Mucosa of descending colon (tissue), 3 donors: ENCODE results near the gene ALX3. TPM values are rescaled to one million over a fixed set of nuclear protein-coding genes. Genes with fewer than 3 reads are reported as not detected.

Experiments used
- ATAC-seq: fragments of 200-7000 bp; cut with Tn5 transposase; one replicate; pipeline ENCODE4 v1.9.1; 2020; ENCODE audit warnings: mild to moderate bottlenecking, moderate library complexity
- DNase-seq, 3 donors: peaks; one replicate each; pipeline ENCODE4 v3.0.0-alpha.2; 2020
- H3K36me3 ChIP-seq: fragments of 200-600 bp; one replicate; pipeline ENCODE4 v1.8.0; 2021; ENCODE audit warnings: low read depth, mild to moderate bottlenecking
- H3K4me1 ChIP-seq: fragments of 200-600 bp; one replicate; pipeline ENCODE4 v1.8.0; 2021; ENCODE audit warnings: low read depth, mild to moderate bottlenecking
- H3K4me3 ChIP-seq: fragments of 200-600 bp; one replicate; pipeline ENCODE4 v1.8.0; 2021; ENCODE audit warnings: mild to moderate bottlenecking
- H3K9me3 ChIP-seq: fragments of 200-600 bp; one replicate; pipeline ENCODE4 v1.8.0; 2021; ENCODE audit warnings: mild to moderate bottlenecking
- CTCF ChIP-seq: fragments of 200-600 bp; IDR thresholded peaks from one replicate; pipeline ENCODE4 v1.8.0; 2022; ENCODE audit warnings: antibody characterized with exemption, mild to moderate bottlenecking
- intact Hi-C, 2 donors: fragments of 100-400 bp; cut with DNase I in 1 of 2; cut with micrococcal nuclease in 1 of 2; formaldehyde crosslinking; loops; one replicate each; pipeline versions ENCODE4 v1.11.0 to v1.11.1; 2022; cut with DNase I, micrococcal nuclease
- total RNA-seq, 3 donors: library from RNA; stranded (reverse); fragmentation: NEBNext Ultra II Directional in 2 of 3; extraction: Animal tissue kit (Norgen Biotek cat#: 25700) in 2 of 3; gene quantifications; one replicate each; pipeline versions ENCODE4 v1.2.1 to v1.2.4, GENCODE V29; 2021 to 2023
- donor health status: DM: no; HTN: no; CAD: no; lungs with moderate emphysema.
- donor health status: DM: no; HTN: no; CAD: no.
- donor health status: DM: no; HTN: yes; CAD: no.

Gene ALX3
- total RNA-seq, 3 donors from 2014 or later, result not detected

- intact Hi-C loops, result no loop called here
- no peaks in the 10 kb centered on the region for H3K36me3 ChIP-seq
Observed at GRCh38 chr1:110067479-110067892, 3.0 kb downstream of the ALX3 start.

GRCh38 chr1:110065841-110066240 is 4.6 kb downstream of the ALX3 start:
- no peaks in the 10 kb centered on the region for H3K36me3 ChIP-seq
- ATAC-seq (no peak), DNase-seq (no peak)
- TF ChIP-seq CTCF, result no peak
- no peaks in the 10 kb centered on the region for H3K9me3 ChIP-seq
- H3K4me1 ChIP-seq, result peaks cover 26% of the 10 kb centered on the region
- no peak overlapping the region for H3K4me3 ChIP-seq
- intact Hi-C loops, result no loop called here

More at GRCh38 chr1:110067479-110067892, 3.0 kb downstream of the ALX3 start:
- Histone ChIP-seq H3K4me3 (no peak overlapping the region), H3K4me1 (peaks cover 26% of the 10 kb centered on the region), H3K9me3 (no peaks in the 10 kb centered on the region)
- DNase-seq, result no peak
- TF ChIP-seq CTCF, result no peak
- ATAC-seq, result no peak

- ATAC-seq (no peak), DNase-seq (no peak)
- Histone ChIP-seq H3K36me3 (no peaks in the 10 kb centered on the region), H3K9me3 (no peaks in the 10 kb centered on the region), H3K4me3 (no peak overlapping the region), H3K4me1 (peaks cover 19% of the 10 kb centered on the region)
- intact Hi-C loops, result no loop called here
- TF ChIP-seq CTCF, result no peak
Observed at GRCh38 chr1:110064576-110065337, 5.7 kb downstream of the ALX3 start.

- intact Hi-C loops, result no loop called here
- Histone ChIP-seq H3K4me3 (no peak overlapping the region), H3K9me3 (no peaks in the 10 kb centered on the region), H3K36me3 (no peaks in the 10 kb centered on the region), H3K4me1 (peaks cover 9% of the 10 kb centered on the region)
- no peak for TF ChIP-seq CTCF
- DNase-seq (no peak), ATAC-seq (no peak)
Observed at GRCh38 chr1:110063781-110064180, 6.7 kb downstream of the ALX3 start.

- Histone ChIP-seq H3K4me1 (no peaks in the 10 kb centered on the region), H3K9me3 (no peaks in the 10 kb centered on the region), H3K36me3 (no peaks in the 10 kb centered on the region), H3K4me3 (no peak overlapping the region)
- intact Hi-C loops, result no loop called here
- ATAC-seq, result no peak
- TF ChIP-seq CTCF, result no peak
- no peak for DNase-seq
Observed at GRCh38 chr1:110062612-110063011, 7.9 kb downstream of the ALX3 start.
